Testis (tissue), 3 donors: ENCODE measurements around the gene OPRL1. TPM values are rescaled to one million over a fixed set of nuclear protein-coding genes. Genes with fewer than 3 reads are reported as not detected.

ENCODE experiments used
- DNase-seq: peaks from one replicate; pipeline ENCODE4 v3.0.0-alpha.2; 2019
- H3K27ac ChIP-seq, 2 donors: fragments of 200-600 bp; sonication (generic); one replicate each; pipeline ENCODE4 v1.5.1; 2019
- H3K27me3 ChIP-seq: fragments of 200-600 bp; sonication (generic); one replicate; pipeline ENCODE4 v1.5.1; 2019
- H3K36me3 ChIP-seq: fragments of 200-600 bp; sonication (generic); one replicate; pipeline ENCODE4 v1.5.1; 2017; ENCODE audit warnings: low read depth; ENCODE audit errors: missing control alignments
- H3K4me1 ChIP-seq: fragments of 200-600 bp; sonication (generic); one replicate; pipeline ENCODE4 v1.5.1; 2019
- H3K4me3 ChIP-seq, 2 donors: fragments of 200-600 bp; sonication (generic); one replicate each; pipeline ENCODE4 v1.5.1; 2017 to 2019
- H3K9me3 ChIP-seq: fragments of 200-600 bp; sonication (generic); one replicate; pipeline ENCODE4 v1.5.1; 2017
- CTCF ChIP-seq, 3 experiments: fragments of 450-650 bp in 2 of 3; fragments of 200-600 bp in 1 of 3; sonication (generic) in 1 of 3; IDR thresholded peaks; one replicate each; pipeline ENCODE4 v1.5.1; 2016 to 2019; ENCODE audit warnings: antibody characterized with exemption in 3 of 3, mild to moderate bottlenecking in 2 of 3, moderate library complexity in 1 of 3
- POLR2A ChIP-seq: fragments of 450-650 bp; IDR thresholded peaks from one replicate; pipeline ENCODE4 v1.6.1; 2017; ENCODE audit warnings: antibody characterized with exemption, mild to moderate bottlenecking, moderate library complexity
- WGBS, 2 donors: methylation state at CpG; one replicate each; pipeline ENCODE4 v1.1.5; 2018; 5-methylcytosine and 5-hydroxymethylcytosine counted together
- intact Hi-C: fragments of 100-400 bp; cut with DNase I; formaldehyde crosslinking; loops from one replicate; pipeline ENCODE4 v1.15.1; 2023; ENCODE audit warnings: low total_unique reads
- polyA plus RNA-seq: library from polyadenylated mRNA; stranded (reverse); fragments of 350-450 nt; fragmentation: Illumina TruSeq; extraction: RNeasy Lipid Tissue Mini Kit (QIAGEN cat#74804); gene quantifications from one replicate; pipeline ENCODE4 v1.2.3, GENCODE V29; 2014; ENCODE audit warnings: low read depth, low replicate concordance; ENCODE audit not compliant: insufficient read depth
- total RNA-seq, 2 donors: library from RNA; depleted of rRNA; stranded (reverse); fragments of >200 nt; gene quantifications; one replicate each; pipeline ENCODE4 v1.2.3, GENCODE V29; 2016

Gene OPRL1
- total and polyA plus RNA-seq, 3 donors from 2014 or later, result 6.0 to 9.4 (median 7.7) TPM

GRCh38 chr20:64079273-64080012, 439 bp upstream of the OPRL1 start, which contains the start of gene RGS19:
TSS of gene RGS19 (minus strand) at chr20:64079518. CDS start at chr20:64076886, 2,632 bp downstream.
- intact Hi-C loops, result no loop called here
- Histone ChIP-seq H3K4me3 (peak within 1 kb of the TSS; percentile 56 to 73), H3K9me3 (no peaks in the 10 kb centered on the region), H3K27me3 (no peaks in the 10 kb centered on the region), H3K27ac (peak within 1 kb of the TSS; percentile 21 to 45), H3K36me3 (no peaks in the 10 kb centered on the region), H3K4me1 (peaks cover 24% of the 10 kb centered on the region)
- 0% methylated on average over 17 to 49 of the region's 73 CpGs for WGBS, 2 donors
- TF ChIP-seq POLR2A, result no peak
- TF ChIP-seq CTCF (IDR thresholded peaks at IDR 0.05), result no peak
- DNase-seq, result peak; percentile 69

GRCh38 chr20:64080813-64081623, 1.1 kb downstream of the OPRL1 start:
- Histone ChIP-seq H3K27ac (no peak overlapping the region), H3K4me3 (no peak overlapping the region), H3K36me3 (no peaks in the 10 kb centered on the region), H3K9me3 (no peaks in the 10 kb centered on the region), H3K4me1 (peaks cover 27% of the 10 kb centered on the region), H3K27me3 (no peaks in the 10 kb centered on the region)
- 60 to 70% methylated on average over 14 to 17 of the region's 17 CpGs for WGBS, 2 donors
- DNase-seq, result no peak
- TF ChIP-seq CTCF (IDR thresholded peaks at IDR 0.05) (no peak), POLR2A (no peak)
- intact Hi-C loops, result no loop called here

DNA sequence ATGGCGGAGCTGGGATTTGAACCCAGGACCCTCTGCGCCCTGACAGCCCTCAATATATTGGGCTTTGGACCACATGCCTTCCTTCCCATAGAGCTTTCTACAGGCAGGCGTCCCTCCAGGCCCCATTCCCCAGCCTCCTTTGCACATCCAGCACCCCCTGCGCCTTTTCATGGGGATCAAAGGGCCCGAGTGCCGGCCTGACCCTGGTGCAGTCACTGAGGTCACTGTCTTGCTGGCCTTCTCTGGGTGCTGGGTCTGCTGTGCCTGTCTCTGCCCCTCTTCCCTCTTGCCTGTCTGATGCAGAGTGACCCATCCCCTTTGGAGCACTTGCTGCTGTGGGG, 1.7 kb downstream of the OPRL1 start:
- no peak for DNase-seq
- peaks cover 27% of the 10 kb centered on the region for H3K4me1 ChIP-seq
- no peaks in the 10 kb centered on the region for H3K9me3 ChIP-seq
- intact Hi-C loops, result no loop called here
- WGBS, 2 donors, result 82 to 92% methylated on average over 6 of the region's 6 CpGs
- no peaks in the 10 kb centered on the region for H3K36me3 ChIP-seq
- no peak overlapping the region for H3K4me3 ChIP-seq
- no peak overlapping the region for H3K27ac ChIP-seq
- H3K27me3 ChIP-seq, result no peaks in the 10 kb centered on the region
- TF ChIP-seq POLR2A, result no peak
- no peak for TF ChIP-seq CTCF (IDR thresholded peaks at IDR 0.05)

- Histone ChIP-seq H3K4me3 (no peak overlapping the region), H3K9me3 (no peaks in the 10 kb centered on the region), H3K36me3 (no peaks in the 10 kb centered on the region), H3K27me3 (no peaks in the 10 kb centered on the region), H3K27ac (no peak overlapping the region), H3K4me1 (peaks cover 27% of the 10 kb centered on the region)
- DNase-seq, result no peak
- intact Hi-C loops, result no loop called here
- no peak for TF ChIP-seq CTCF (IDR thresholded peaks at IDR 0.05)
- no peak for TF ChIP-seq POLR2A
- 24 to 33% methylated on average over 13 of the region's 13 CpGs for WGBS, 2 donors
These were observed 2.3 kb downstream of the OPRL1 start for GRCh38 chr20:64082126-64082731.
